Pancreas (tissue), 10 donors: Measurements from ENCODE around the gene PAM. TPM values are rescaled to one million over a fixed set of nuclear protein-coding genes. Genes with fewer than 3 reads are reported as not detected.

Experiments
- ATAC-seq, 4 donors: fragments of 200-7000 bp; cut with Tn5 transposase; one replicate each; pipeline versions ENCODE4 v1.8.0 to v1.9.1; 2020; ENCODE audit warnings: mild to moderate bottlenecking in 4 of 4, moderate library complexity in 4 of 4
- DNase-seq, 6 donors: peaks; one replicate each; pipeline ENCODE4 v3.0.0-alpha.2; 2020
- FAIRE-seq: peaks from 2 replicates; lab custom pipeline; 2012; peaks lifted over from hg19 to GRCh38; lab: Jason Lieb, UNC
- H3K27ac ChIP-seq, 4 donors: fragments of 200-600 bp; sonication (generic); 1 replicate in 3 of 4; 2 replicates in 1 of 4; pipeline versions ENCODE4 v1.5.0 to v1.8.0; 2020
- H3K27me3 ChIP-seq, 4 donors: fragments of 200-600 bp; one replicate each; pipeline ENCODE4 v1.8.0; 2021
- H3K36me3 ChIP-seq, 3 donors: fragments of 200-600 bp; sonication (generic) in 1 of 3; one replicate each; pipeline versions ENCODE4 v1.5.0 to v1.8.0; 2020 to 2021
- H3K4me1 ChIP-seq, 3 donors: fragments of 200-600 bp; one replicate each; pipeline ENCODE4 v1.8.0; 2021
- H3K4me3 ChIP-seq, 4 donors: fragments of 200-600 bp; sonication (generic) in 2 of 4; one replicate each; pipeline versions ENCODE4 v1.5.0 to v1.8.0; 2020 to 2021
- H3K9me3 ChIP-seq, 4 donors: fragments of 200-600 bp; one replicate each; pipeline ENCODE4 v1.8.0; 2021
- WGBS, 2 donors: extraction: QIAGEN DNeasy Blood & Tissue Kit; methylation state at CpG; one replicate each; pipeline ENCODE4 v1.1.7; 2013; 5-methylcytosine and 5-hydroxymethylcytosine counted together
- intact Hi-C, 3 donors: fragments of 100-400 bp; cut with DNase I; formaldehyde crosslinking; loops; one replicate each; pipeline versions ENCODE4 v1.11.1 to v1.14.2; 2022
- polyA plus RNA-seq, 2 donors: library from polyadenylated mRNA; stranded (reverse); fragments of 200-250 nt; gene quantifications; one replicate each; pipeline ENCODE4 v1.2.3, GENCODE V29; 2013
- total RNA-seq, 6 donors: library from RNA; stranded (reverse); fragmentation: NEBNext Ultra II Directional in 4 of 6; extraction: Animal tissue kit (Norgen Biotek cat#: 25700) in 4 of 6; gene quantifications; one replicate each; pipeline versions ENCODE4 v1.2.1 to v1.2.4, GENCODE V29; 2021 to 2023
- TF ChIP-seq, protein P1 (sequence below), 4 donors: fragments of 200-600 bp; sonication (generic) in 3 of 4; IDR thresholded peaks; one replicate each; pipeline versions ENCODE4 v1.5.0 to v1.8.0; 2021; ENCODE audit warnings: antibody characterized with exemption in 4 of 4
- donor health status: healthy with polysubstance abuse.
- donor health status: DM: no; HTN: no; CAD: no; lungs with moderate emphysema.
- donor health status: DM: no; HTN: no; CAD: no.
- donor health status: control.
- donor health status: control.
- donor health status: Bipolar disorder and iron deficiency.
- donor health status: DM: yes; HTN: yes; CAD: no.
- donor health status: DM: no; HTN: no; CAD: no.
- donor health status: DM: no; HTN: no; CAD: no.
- donor health status: DM: yes; HTN: yes; CAD: no.

Gene PAM
- total and polyA plus RNA-seq, 8 donors: 47.0 to 242 (median 85.8) TPM

DNA sequence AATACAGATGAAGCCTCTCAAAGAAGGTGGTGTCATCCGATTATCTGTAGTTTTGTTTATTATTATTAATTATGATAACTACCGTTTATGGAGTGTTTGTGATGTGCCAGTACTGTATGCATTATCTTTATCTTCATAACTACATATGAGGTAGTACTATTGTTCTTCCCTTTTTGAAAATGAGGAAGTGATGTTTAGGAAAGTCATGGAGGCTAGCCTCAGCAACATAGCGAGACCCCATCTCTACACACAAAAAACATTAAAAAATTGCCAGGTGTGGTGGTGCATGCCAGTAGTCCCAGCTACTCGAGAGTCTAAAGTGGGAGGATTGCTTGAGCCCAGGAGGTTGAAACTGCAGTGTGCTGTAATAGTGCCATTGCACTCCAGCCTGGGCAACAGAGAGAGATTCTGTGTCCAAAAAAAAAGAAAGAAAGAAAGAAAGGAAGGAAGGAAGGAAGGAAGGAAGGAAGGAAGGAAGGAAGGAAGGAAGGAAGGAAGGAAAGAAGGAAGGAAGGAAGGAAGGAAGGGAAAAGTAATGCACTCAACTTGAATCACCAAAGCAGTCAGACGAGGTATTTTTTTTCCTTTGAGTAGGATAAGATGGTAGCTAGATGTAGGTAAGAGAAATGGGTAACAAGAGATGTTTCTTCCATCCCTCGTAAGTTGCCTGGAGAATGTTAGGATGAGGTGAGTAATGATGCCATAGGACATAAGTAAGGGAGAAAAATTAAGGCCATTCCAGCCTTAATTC is 47.8 kb downstream of the PAM start:
- ATAC-seq: no peak
- Histone ChIP-seq H3K9me3 (no peaks in the 10 kb centered on the region), H3K4me1 (no peaks in the 10 kb centered on the region), H3K27me3 (no peaks in the 10 kb centered on the region), H3K27ac (no peak overlapping the region), H3K4me3 (no peak overlapping the region), H3K36me3 (no peaks in the 10 kb centered on the region)
- intact Hi-C loops: no loop called here
- TF ChIP-seq, protein P1, sequence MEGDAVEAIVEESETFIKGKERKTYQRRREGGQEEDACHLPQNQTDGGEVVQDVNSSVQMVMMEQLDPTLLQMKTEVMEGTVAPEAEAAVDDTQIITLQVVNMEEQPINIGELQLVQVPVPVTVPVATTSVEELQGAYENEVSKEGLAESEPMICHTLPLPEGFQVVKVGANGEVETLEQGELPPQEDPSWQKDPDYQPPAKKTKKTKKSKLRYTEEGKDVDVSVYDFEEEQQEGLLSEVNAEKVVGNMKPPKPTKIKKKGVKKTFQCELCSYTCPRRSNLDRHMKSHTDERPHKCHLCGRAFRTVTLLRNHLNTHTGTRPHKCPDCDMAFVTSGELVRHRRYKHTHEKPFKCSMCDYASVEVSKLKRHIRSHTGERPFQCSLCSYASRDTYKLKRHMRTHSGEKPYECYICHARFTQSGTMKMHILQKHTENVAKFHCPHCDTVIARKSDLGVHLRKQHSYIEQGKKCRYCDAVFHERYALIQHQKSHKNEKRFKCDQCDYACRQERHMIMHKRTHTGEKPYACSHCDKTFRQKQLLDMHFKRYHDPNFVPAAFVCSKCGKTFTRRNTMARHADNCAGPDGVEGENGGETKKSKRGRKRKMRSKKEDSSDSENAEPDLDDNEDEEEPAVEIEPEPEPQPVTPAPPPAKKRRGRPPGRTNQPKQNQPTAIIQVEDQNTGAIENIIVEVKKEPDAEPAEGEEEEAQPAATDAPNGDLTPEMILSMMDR (IDR thresholded peaks at IDR 0.05): no peak
- WGBS, 2 donors: 84 to 88% methylated on average over 6 of the region's 6 CpGs
- DNase-seq: no peak
- FAIRE-seq: no peak

DNA sequence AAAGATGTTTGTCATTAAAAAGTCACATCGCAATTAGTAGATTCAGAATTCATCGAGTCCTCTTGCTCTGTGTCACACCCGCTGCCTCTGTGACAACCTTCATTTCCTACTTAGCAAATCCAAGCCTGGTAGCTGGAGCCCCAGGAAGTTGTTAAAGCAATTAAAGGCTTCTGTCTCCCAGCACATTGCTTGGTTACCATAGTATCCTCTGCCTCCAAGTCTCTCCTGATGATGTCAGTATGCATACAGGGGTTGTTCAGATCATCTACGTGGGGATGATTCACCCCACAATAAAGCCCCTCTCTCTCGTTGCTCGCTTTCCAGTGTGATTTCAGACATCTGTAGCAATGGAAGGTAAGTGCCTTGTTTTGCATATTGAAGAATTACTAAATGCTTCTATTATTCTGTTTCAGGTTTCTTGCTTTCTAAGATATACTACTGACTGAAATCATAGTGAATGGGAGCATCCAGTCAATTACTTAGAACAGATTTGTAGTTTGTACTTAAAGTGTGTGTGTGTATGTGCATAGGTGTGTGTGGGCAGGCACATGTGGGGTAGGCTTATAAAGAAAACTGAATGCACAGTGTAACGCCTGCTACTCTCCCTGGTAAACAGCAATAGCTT is 52.9 kb downstream of the PAM start:
- TF ChIP-seq, protein P1 (IDR thresholded peaks at IDR 0.05): no peak
- ATAC-seq: peak in 3 of 4 donors; percentile 24 to 83 (median 76)
- H3K4me1 ChIP-seq: no peaks in the 10 kb centered on the region
- FAIRE-seq: no peak
- no peaks in the 10 kb centered on the region for H3K27me3 ChIP-seq
- no peak for DNase-seq
- H3K36me3 ChIP-seq: no peaks in the 10 kb centered on the region
- H3K4me3 ChIP-seq: no peak overlapping the region
- intact Hi-C loops: no loop called here
- WGBS, 2 donors: 70 to 71% methylated on average over 7 of the region's 7 CpGs
- no peak overlapping the region for H3K27ac ChIP-seq
- H3K9me3 ChIP-seq: no peaks in the 10 kb centered on the region

DNA sequence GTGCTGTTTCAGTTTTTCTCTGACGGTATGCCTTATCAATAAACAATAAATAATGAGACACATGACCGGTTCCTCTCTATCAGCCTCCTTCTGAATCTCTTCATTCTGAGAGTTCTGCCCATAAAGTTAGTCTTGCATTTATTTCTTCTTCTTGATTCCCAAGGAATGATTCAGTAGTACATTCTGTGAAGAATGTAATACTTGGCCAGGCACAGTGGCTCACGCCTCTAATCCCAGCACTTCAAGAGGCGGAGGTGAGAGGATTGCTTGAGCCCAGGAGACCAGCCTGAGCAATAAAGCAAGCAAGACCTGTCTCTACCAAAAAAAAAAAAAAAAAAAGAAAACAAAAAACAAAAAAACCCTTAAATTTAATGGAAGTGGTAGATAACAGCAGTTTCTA is 53.9 kb downstream of the PAM start:
- H3K4me3 ChIP-seq: no peak overlapping the region
- H3K27me3 ChIP-seq: no peaks in the 10 kb centered on the region
- H3K4me1 ChIP-seq: no peaks in the 10 kb centered on the region
- no peak overlapping the region for H3K27ac ChIP-seq
- H3K36me3 ChIP-seq: no peaks in the 10 kb centered on the region
- FAIRE-seq: no peak
- no peaks in the 10 kb centered on the region for H3K9me3 ChIP-seq
- TF ChIP-seq, protein P1 (IDR thresholded peaks at IDR 0.05): no peak
- DNase-seq: no peak
- WGBS, 2 donors: 85 to 90% methylated on average over 4 of the region's 4 CpGs
- intact Hi-C loops: no loop called here
- no peak for ATAC-seq

DNA sequence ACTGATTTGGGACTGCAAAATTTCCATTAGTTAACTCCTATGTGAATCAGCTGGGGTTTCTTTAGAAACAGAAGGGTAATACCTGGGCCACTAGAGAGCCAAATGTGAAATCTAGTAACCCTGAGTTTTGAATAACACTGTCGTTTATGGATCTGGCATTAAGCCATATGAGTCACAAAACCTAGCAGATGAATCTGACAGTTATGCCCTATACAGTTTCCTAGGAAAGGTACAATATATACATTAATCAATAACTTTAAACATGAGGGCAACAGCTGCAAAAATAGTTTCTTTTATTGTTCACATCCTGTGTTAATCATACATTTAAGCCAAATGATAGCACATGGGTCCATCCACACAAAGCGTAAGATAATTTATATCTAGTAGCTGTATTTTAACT is 56.9 kb downstream of the PAM start:
- Histone ChIP-seq H3K4me1 (no peaks in the 10 kb centered on the region), H3K36me3 (no peaks in the 10 kb centered on the region), H3K27me3 (no peaks in the 10 kb centered on the region), H3K4me3 (no peak overlapping the region), H3K27ac (no peak overlapping the region), H3K9me3 (no peaks in the 10 kb centered on the region)
- no peak for DNase-seq
- WGBS, 2 donors: 51% methylated on average over 2 of the region's 2 CpGs
- intact Hi-C loops: no loop called here
- TF ChIP-seq, protein P1 (IDR thresholded peaks at IDR 0.05): no peak
- ATAC-seq: peak in 2 of 4 donors; percentile 42 to 53
- FAIRE-seq: no peak

DNA sequence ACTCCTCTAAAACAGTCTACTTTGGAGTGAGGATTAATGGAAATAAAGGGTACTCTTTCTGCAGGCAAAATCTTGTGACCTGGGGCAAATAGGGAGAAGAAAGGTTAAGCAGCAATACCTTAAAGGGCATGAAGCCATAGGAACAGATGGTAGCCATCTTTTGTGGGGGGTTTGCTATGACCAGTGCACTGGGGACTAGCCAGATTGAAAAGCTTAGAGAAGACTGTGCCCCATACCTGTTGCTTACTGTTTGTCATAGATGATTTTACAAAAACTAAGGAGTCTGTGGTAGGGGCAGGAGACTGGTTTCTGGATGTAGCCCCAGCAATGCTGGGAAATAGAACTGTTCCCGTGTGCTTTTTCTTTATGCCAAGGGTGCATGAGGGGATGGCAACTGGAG is 58.6 kb downstream of the PAM start:
- intact Hi-C loops: no loop called here
- Histone ChIP-seq H3K36me3 (no peaks in the 10 kb centered on the region), H3K27me3 (no peaks in the 10 kb centered on the region), H3K4me3 (no peak overlapping the region), H3K9me3 (no peaks in the 10 kb centered on the region), H3K4me1 (no peaks in the 10 kb centered on the region), H3K27ac (no peak overlapping the region)
- DNase-seq: no peak
- ATAC-seq: no peak
- no peak for FAIRE-seq
- 45 to 57% methylated on average over 1 of the region's 1 CpG for WGBS, 2 donors
- TF ChIP-seq, protein P1 (IDR thresholded peaks at IDR 0.05): no peak
